Muscle layer of colon (tissue), 2 donors: Measurements from ENCODE around the gene CNOT10.
"Not testable (repeated sequence)": the region's sequence is repeated elsewhere in the genome, so short reads cannot be mapped to it uniquely, and the experiment has no call there.

Source experiments
- H3K27ac ChIP-seq: one replicate; pipeline ENCODE4 v1.7.0; 2013; ENCODE audit warnings: low read depth, mild to moderate bottlenecking, low read length, moderate library complexity
- H3K27me3 ChIP-seq, 2 donors: one replicate each; pipeline ENCODE4 v1.7.0; 2013; ENCODE audit warnings: low read length in 2 of 2, mild to moderate bottlenecking in 2 of 2; ENCODE audit not compliant: insufficient read depth in 2 of 2, control insufficient read depth in 1 of 2
- H3K36me3 ChIP-seq: one replicate; pipeline ENCODE4 v1.7.0; 2013; ENCODE audit warnings: mild to moderate bottlenecking, low read length; ENCODE audit not compliant: insufficient read depth
- H3K4me1 ChIP-seq: one replicate; pipeline ENCODE4 v1.7.0; 2013; ENCODE audit warnings: mild to moderate bottlenecking, low read length; ENCODE audit not compliant: insufficient read depth
- H3K4me3 ChIP-seq, 2 donors: one replicate each; pipeline ENCODE4 v1.7.0; 2013; ENCODE audit warnings: low read length in 2 of 2, low read depth in 1 of 2, mild to moderate bottlenecking in 1 of 2, moderate library complexity in 1 of 2
- H3K9ac ChIP-seq: one replicate; pipeline ENCODE4 v1.7.0; 2013; ENCODE audit warnings: low read length
- H3K9me3 ChIP-seq: one replicate; pipeline ENCODE4 v1.7.0; 2013; ENCODE audit warnings: mild to moderate bottlenecking, low read length
- donor health status: abdominal sarcoma.
- donor health status: Adenocarcinoma of cecum.

CNOT10 gene

GRCh38 chr3:32759342-32759741 lies 74.4 kb downstream of the CNOT10 start:
- Histone ChIP-seq H3K27me3 (no peaks in the 10 kb centered on the region), H3K4me3 (no peak overlapping the region), H3K27ac (no peak overlapping the region), H3K9me3 (no peaks in the 10 kb centered on the region), H3K36me3 (peaks cover 16% of the 10 kb centered on the region), H3K9ac (no peak overlapping the region), H3K4me1 (no peaks in the 10 kb centered on the region)

- Histone ChIP-seq H3K4me3 (no peak overlapping the region), H3K27me3 (no peaks in the 10 kb centered on the region), H3K4me1 (no peaks in the 10 kb centered on the region), H3K9me3 (no peaks in the 10 kb centered on the region), H3K36me3 (peaks cover 29% of the 10 kb centered on the region), H3K27ac (no peak overlapping the region), H3K9ac (no peak overlapping the region)
Measured at GRCh38 chr3:32764481-32764880, 79.5 kb downstream of the CNOT10 start.

- H3K4me1 ChIP-seq = no peaks in the 10 kb centered on the region
- H3K9me3 ChIP-seq = no peaks in the 10 kb centered on the region
- H3K4me3 ChIP-seq = no peak overlapping the region
- peaks cover 8% of the 10 kb centered on the region for H3K36me3 ChIP-seq
- no peak overlapping the region for H3K27ac ChIP-seq
- H3K9ac ChIP-seq = no peak overlapping the region
- H3K27me3 ChIP-seq = no peaks in the 10 kb centered on the region
Measured at GRCh38 chr3:32778389-32778788, 93.4 kb downstream of the CNOT10 start.

GRCh38 chr3:32780071-32780734 lies 95.2 kb downstream of the CNOT10 start:
- H3K4me3 ChIP-seq = peak overlapping the region in 1 of 2 donors; percentile 71
- H3K27me3 ChIP-seq = no peaks in the 10 kb centered on the region
- no peaks in the 10 kb centered on the region for H3K9me3 ChIP-seq
- peaks cover 5% of the 10 kb centered on the region for H3K36me3 ChIP-seq
- no peak overlapping the region for H3K9ac ChIP-seq
- H3K4me1 ChIP-seq = no peaks in the 10 kb centered on the region
- H3K27ac ChIP-seq = no peak overlapping the region

GRCh38 chr3:32780735-32781210 lies 95.8 kb downstream of the CNOT10 start:
- Histone ChIP-seq H3K4me3 (peak overlapping the region; percentile 40 to 71), H3K9ac (no peak overlapping the region), H3K9me3 (no peaks in the 10 kb centered on the region), H3K27me3 (no peaks in the 10 kb centered on the region), H3K4me1 (no peaks in the 10 kb centered on the region), H3K36me3 (peaks cover 2% of the 10 kb centered on the region), H3K27ac (no peak overlapping the region)

GRCh38 chr3:32781211-32781968 lies 96.4 kb downstream of the CNOT10 start:
- Histone ChIP-seq H3K9me3 (no peaks in the 10 kb centered on the region), H3K9ac (no peak overlapping the region), H3K27ac (no peak overlapping the region), H3K36me3 (no peaks in the 10 kb centered on the region), H3K27me3 (no peaks in the 10 kb centered on the region), H3K4me3 (peak overlapping the region; percentile 40 to 71), H3K4me1 (no peaks in the 10 kb centered on the region)

GRCh38 chr3:32781969-32782270 lies 96.9 kb downstream of the CNOT10 start:
- H3K36me3 ChIP-seq, H3K4me3 ChIP-seq, H3K27me3 ChIP-seq, H3K9ac ChIP-seq, H3K27ac ChIP-seq, H3K4me1 ChIP-seq, H3K9me3 ChIP-seq: not testable (repeated sequence)

- Histone ChIP-seq H3K27me3 (no peaks in the 10 kb centered on the region), H3K4me3 (no peak overlapping the region), H3K9ac (no peak overlapping the region), H3K27ac (no peak overlapping the region), H3K4me1 (no peaks in the 10 kb centered on the region), H3K36me3 (no peaks in the 10 kb centered on the region), H3K9me3 (no peaks in the 10 kb centered on the region)
Measured at GRCh38 chr3:32782407-32782806, 97.4 kb downstream of the CNOT10 start.

GRCh38 chr3:32791833-32792232 lies 106.8 kb downstream of the CNOT10 start:
- no peaks in the 10 kb centered on the region for H3K36me3 ChIP-seq
- no peaks in the 10 kb centered on the region for H3K4me1 ChIP-seq
- H3K27ac ChIP-seq = no peak overlapping the region
- H3K4me3 ChIP-seq = no peak overlapping the region
- no peaks in the 10 kb centered on the region for H3K9me3 ChIP-seq
- H3K27me3 ChIP-seq = no peaks in the 10 kb centered on the region
- no peak overlapping the region for H3K9ac ChIP-seq

GRCh38 chr3:32794487-32795308 lies 109.7 kb downstream of the CNOT10 start:
- no peaks in the 10 kb centered on the region for H3K4me1 ChIP-seq
- H3K9me3 ChIP-seq = no peaks in the 10 kb centered on the region
- H3K27me3 ChIP-seq = no peaks in the 10 kb centered on the region
- no peak overlapping the region for H3K27ac ChIP-seq
- H3K36me3 ChIP-seq = no peaks in the 10 kb centered on the region
- H3K9ac ChIP-seq = no peak overlapping the region
- no peak overlapping the region for H3K4me3 ChIP-seq

GRCh38 chr3:32796384-32796950 lies 111.5 kb downstream of the CNOT10 start:
- H3K9me3 ChIP-seq, H3K27me3 ChIP-seq, H3K4me3 ChIP-seq, H3K4me1 ChIP-seq, H3K9ac ChIP-seq, H3K27ac ChIP-seq, H3K36me3 ChIP-seq: not testable (repeated sequence)
